Activated naive CD4-positive, alpha-beta T cell treated with anti-CD3 and anti-CD28 coated beads, Interleukin-2, amount 10 ng/mL, durations not matched to agents 7 days and 5 days (primary cell): Measurements from ENCODE around the gene GRPEL1.

ENCODE experiments used
- CTCF ChIA-PET: fragments of 350-600 bp; sonication (Branson Sonifier 250); formaldehyde crosslinking; loops from one replicate; lab custom pipeline; 2021; ENCODE audit warnings: antibody characterized with exemption; lab: Charles Lee
- DNase-seq: peaks from one replicate; pipeline ENCODE4 v3.0.0-alpha.2; 2020
- H3K27ac Mint-ChIP-seq: one replicate; pipeline ENCODE4 v1.8.0; 2021; ENCODE audit warnings: mild to moderate bottlenecking, moderate library complexity, mixed read lengths
- H3K27me3 Mint-ChIP-seq: one replicate; pipeline ENCODE4 v1.8.0; 2021; ENCODE audit warnings: mild to moderate bottlenecking, mixed read lengths
- H3K36me3 Mint-ChIP-seq: one replicate; pipeline ENCODE4 v1.8.0; 2021; ENCODE audit warnings: mixed read lengths
- H3K4me1 Mint-ChIP-seq: one replicate; pipeline ENCODE4 v1.8.0; 2021; ENCODE audit warnings: mixed read lengths
- H3K4me3 Mint-ChIP-seq: one replicate; pipeline ENCODE4 v1.8.0; 2021; ENCODE audit warnings: mild to moderate bottlenecking, moderate library complexity, mixed read lengths
- H3K9me3 Mint-ChIP-seq: one replicate; pipeline ENCODE4 v1.8.0; 2021; ENCODE audit warnings: mixed read lengths

GRPEL1 gene

GRCh38 chr4:7067452-7068278, at the start of gene GRPEL1:
Gene GRPEL1 (minus strand): TSS chr4:7068064. CDS start chr4:7068032, 32 bp downstream.
- Mint-ChIP-seq H3K27me3 (peaks cover 24% of the 10 kb centered on the region), H3K36me3 (peaks cover 27% of the 10 kb centered on the region), H3K9me3 (no peaks in the 10 kb centered on the region), H3K27ac (peak within 1 kb of the TSS; percentile 94), H3K4me3 (peak within 1 kb of the TSS; percentile 90), H3K4me1 (peaks cover 59% of the 10 kb centered on the region)
- peak; percentile 100 for DNase-seq
- CTCF ChIA-PET: interaction anchor here (0.8 to 9.0 kb wide), 7 partner anchors 15 to 393 kb away, joined by 3 to 122 read pairs (median 5); partner anchors contain the start of gene TADA2B

GRCh38 chr4:7116705-7117104, 48.8 kb upstream of the GRPEL1 start:
- Mint-ChIP-seq H3K36me3 (no peaks in the 10 kb centered on the region), H3K4me1 (no peaks in the 10 kb centered on the region), H3K27ac (no peak overlapping the region), H3K27me3 (peaks cover 19% of the 10 kb centered on the region), H3K9me3 (peaks cover 2% of the 10 kb centered on the region), H3K4me3 (no peak overlapping the region)
- CTCF ChIA-PET: no interaction called here
- no peak for DNase-seq

- Mint-ChIP-seq H3K36me3 (no peaks in the 10 kb centered on the region), H3K4me3 (no peak overlapping the region), H3K27ac (no peak overlapping the region), H3K4me1 (no peaks in the 10 kb centered on the region), H3K9me3 (peaks cover 2% of the 10 kb centered on the region), H3K27me3 (peaks cover 19% of the 10 kb centered on the region)
- CTCF ChIA-PET: interaction anchor here (1.1 kb wide), 1 partner anchor 12 kb away, joined by 3 read pairs; no protein-coding TSS in a partner anchor
- DNase-seq: no peak
Observed at GRCh38 chr4:7115557-7116340, 47.9 kb upstream of the GRPEL1 start.

GRCh38 chr4:7112656-7113055, 44.8 kb upstream of the GRPEL1 start:
- DNase-seq: no peak
- CTCF ChIA-PET: interaction anchor here (1.1 kb wide), 1 partner anchor 11 kb away, joined by 3 read pairs; no protein-coding TSS in a partner anchor
- Mint-ChIP-seq H3K4me3 (no peak overlapping the region), H3K9me3 (peaks cover 2% of the 10 kb centered on the region), H3K36me3 (no peaks in the 10 kb centered on the region), H3K27me3 (no peaks in the 10 kb centered on the region), H3K27ac (no peak overlapping the region), H3K4me1 (no peaks in the 10 kb centered on the region)

- Mint-ChIP-seq H3K9me3 (peaks cover 2% of the 10 kb centered on the region), H3K36me3 (no peaks in the 10 kb centered on the region), H3K4me3 (no peak overlapping the region), H3K27ac (no peak overlapping the region), H3K4me1 (no peaks in the 10 kb centered on the region), H3K27me3 (no peaks in the 10 kb centered on the region)
- no peak for DNase-seq
- CTCF ChIA-PET: no interaction called here
Observed at GRCh38 chr4:7111441-7111840, 43.6 kb upstream of the GRPEL1 start.

GRCh38 chr4:7110546-7110945, 42.7 kb upstream of the GRPEL1 start:
- Mint-ChIP-seq H3K36me3 (no peaks in the 10 kb centered on the region), H3K4me3 (no peak overlapping the region), H3K27ac (no peak overlapping the region), H3K4me1 (no peaks in the 10 kb centered on the region), H3K27me3 (peaks cover 3% of the 10 kb centered on the region), H3K9me3 (peaks cover 2% of the 10 kb centered on the region)
- DNase-seq: no peak
- CTCF ChIA-PET: no interaction called here

- H3K27ac Mint-ChIP-seq: no peak overlapping the region
- DNase-seq: no peak
- H3K27me3 Mint-ChIP-seq: peaks cover 16% of the 10 kb centered on the region
- CTCF ChIA-PET: no interaction called here
- H3K4me1 Mint-ChIP-seq: no peaks in the 10 kb centered on the region
- no peaks in the 10 kb centered on the region for H3K9me3 Mint-ChIP-seq
- H3K4me3 Mint-ChIP-seq: no peak overlapping the region
- no peaks in the 10 kb centered on the region for H3K36me3 Mint-ChIP-seq
Observed at GRCh38 chr4:7109169-7109568, 41.3 kb upstream of the GRPEL1 start.

GRCh38 chr4:7108660-7109059, 40.8 kb upstream of the GRPEL1 start:
- Mint-ChIP-seq H3K27me3 (peaks cover 21% of the 10 kb centered on the region), H3K36me3 (no peaks in the 10 kb centered on the region), H3K4me3 (no peak overlapping the region), H3K27ac (no peak overlapping the region), H3K4me1 (no peaks in the 10 kb centered on the region), H3K9me3 (no peaks in the 10 kb centered on the region)
- DNase-seq: no peak
- CTCF ChIA-PET: no interaction called here

- Mint-ChIP-seq H3K27ac (no peak overlapping the region), H3K9me3 (no peaks in the 10 kb centered on the region)
- CTCF ChIA-PET: no interaction called here
Observed at GRCh38 chr4:7108046-7108625, 40.3 kb upstream of the GRPEL1 start.

GRCh38 chr4:7107166-7107905, 39.5 kb upstream of the GRPEL1 start:
- H3K4me3 Mint-ChIP-seq: no peak overlapping the region
- DNase-seq: no peak
- H3K36me3 Mint-ChIP-seq: no peaks in the 10 kb centered on the region
- no peaks in the 10 kb centered on the region for H3K9me3 Mint-ChIP-seq
- H3K4me1 Mint-ChIP-seq: peaks cover 10% of the 10 kb centered on the region
- no peak overlapping the region for H3K27ac Mint-ChIP-seq
- CTCF ChIA-PET: no interaction called here
- H3K27me3 Mint-ChIP-seq: peaks cover 31% of the 10 kb centered on the region

More at GRCh38 chr4:7108046-7108625, 40.3 kb upstream of the GRPEL1 start:
- Mint-ChIP-seq H3K27me3 (peaks cover 27% of the 10 kb centered on the region), H3K4me1 (peaks cover 3% of the 10 kb centered on the region), H3K36me3 (no peaks in the 10 kb centered on the region), H3K4me3 (no peak overlapping the region)
- no peak for DNase-seq

- no peaks in the 10 kb centered on the region for H3K36me3 Mint-ChIP-seq
- H3K27me3 Mint-ChIP-seq: peaks cover 37% of the 10 kb centered on the region
- H3K4me1 Mint-ChIP-seq: peaks cover 22% of the 10 kb centered on the region
- H3K27ac Mint-ChIP-seq: no peak overlapping the region
- H3K4me3 Mint-ChIP-seq: no peak overlapping the region
- no peaks in the 10 kb centered on the region for H3K9me3 Mint-ChIP-seq
- DNase-seq: no peak
- CTCF ChIA-PET: no interaction called here
Observed at GRCh38 chr4:7105276-7105675, 37.4 kb upstream of the GRPEL1 start.

GRCh38 chr4:7104366-7105031, 36.6 kb upstream of the GRPEL1 start:
- peaks cover 22% of the 10 kb centered on the region for H3K4me1 Mint-ChIP-seq
- peak overlapping the region; percentile 37 for H3K27ac Mint-ChIP-seq
- H3K27me3 Mint-ChIP-seq: peaks cover 37% of the 10 kb centered on the region
- no peaks in the 10 kb centered on the region for H3K9me3 Mint-ChIP-seq
- peak overlapping the region; percentile 41 for H3K4me3 Mint-ChIP-seq
- DNase-seq: no peak
- H3K36me3 Mint-ChIP-seq: no peaks in the 10 kb centered on the region
- CTCF ChIA-PET: interaction anchor here (1.0 to 1.2 kb wide), 2 partner anchors 11 to 698 kb away, joined by 3 read pairs; no protein-coding TSS in a partner anchor
